IMR-90 (cell line): ENCODE measurements around the gene KRTAP4-5. TPM values are rescaled to one million over a fixed set of nuclear protein-coding genes. Genes with fewer than 3 reads are reported as not detected.
"Not testable (repeated sequence)": the region's sequence is repeated elsewhere in the genome, so short reads cannot be mapped to it uniquely, and the experiment has no call there.

ENCODE experiments used
- ATAC-seq: fragments of 200-7000 bp; cut with Tn5 transposase; 2 replicates; pipeline ENCODE4 v1.9.1; 2020; ENCODE audit warnings: low read depth, mild to moderate bottlenecking, moderate library complexity
- BruUV-seq: library from RNA; stranded (reverse); fragments of 400-500 nt; replicated peaks from 2 replicates; lab custom pipeline; 2021; lab: Mats Ljungman, UMichigan
- CTCF ChIA-PET: fragments of 300-600 bp; formaldehyde crosslinking; extraction: SDS; loops from one replicate; lab custom pipeline; 2021; ENCODE audit warnings: antibody characterized with exemption; lab: Yijun Ruan, JAX
- POLR2A ChIA-PET: fragments of 300-600 bp; sonication (Branson Sonifier 250); formaldehyde crosslinking; loops from one replicate; lab custom pipeline; 2022; ENCODE audit warnings: antibody characterized with exemption; ENCODE audit not compliant: unreplicated experiment; lab: Charles Lee
- DNase-seq: peaks from one replicate; pipeline ENCODE4 v3.0.0; 2013
- H2AFZ ChIP-seq: replicated peaks from 2 replicates; pipeline ENCODE3; 2013; ENCODE audit warnings: low read length, mild to moderate bottlenecking; ENCODE audit not compliant: poor library complexity
- H2AK5ac ChIP-seq: 2 replicates; pipeline ENCODE4 v1.6.1; 2013; ENCODE audit warnings: low read depth, low read length, inconsistent platforms
- H2AK9ac ChIP-seq: replicated peaks from 2 replicates; pipeline ENCODE3; 2013; ENCODE audit warnings: mild to moderate bottlenecking, low read depth, low read length, moderate library complexity; ENCODE audit not compliant: poor library complexity
- H2BK120ac ChIP-seq: 2 replicates; pipeline ENCODE4 v1.6.1; 2013; ENCODE audit warnings: low read depth, low read length, inconsistent platforms
- H2BK15ac ChIP-seq: 3 replicates; pipeline ENCODE4 v1.6.1; 2013; ENCODE audit warnings: low read depth, low read length, inconsistent platforms
- H2BK20ac ChIP-seq: 2 replicates; pipeline ENCODE4 v1.6.1; 2013; ENCODE audit warnings: low read depth, mild to moderate bottlenecking, inconsistent platforms, low read length, moderate library complexity
- H2BK5ac ChIP-seq: 2 replicates; pipeline ENCODE4 v1.6.1; 2013; ENCODE audit warnings: mild to moderate bottlenecking, low read depth, low read length, inconsistent platforms; ENCODE audit not compliant: poor library complexity, severe bottlenecking
- H3K14ac ChIP-seq: replicated peaks from 2 replicates; pipeline ENCODE4 v1.6.1; 2013; ENCODE audit warnings: low read depth, low read length, inconsistent platforms
- H3K18ac ChIP-seq: 2 replicates; pipeline ENCODE4 v1.6.1; 2013; ENCODE audit warnings: low read depth, low read length, control low read depth
- H3K23ac ChIP-seq: 2 replicates; pipeline ENCODE4 v1.6.1; 2013; ENCODE audit warnings: low read depth, low read length, inconsistent platforms
- H3K27ac ChIP-seq: 2 replicates; pipeline ENCODE4 v1.5.1; 2013; ENCODE audit warnings: mild to moderate bottlenecking, control low read depth, low read length; ENCODE audit not compliant: insufficient read depth
- H3K27me3 ChIP-seq: 2 replicates; pipeline ENCODE4 v1.6.1; 2013; ENCODE audit warnings: low read length; ENCODE audit not compliant: control insufficient read depth, insufficient read depth
- H3K36me3 ChIP-seq: 2 replicates; pipeline ENCODE4 v1.6.1; 2013; ENCODE audit warnings: low read length, mixed read lengths; ENCODE audit not compliant: control insufficient read depth, insufficient read depth
- H3K4ac ChIP-seq: 2 replicates; pipeline ENCODE4 v1.6.1; 2013; ENCODE audit warnings: low read depth, low read length, inconsistent platforms
- H3K4me1 ChIP-seq: 2 replicates; pipeline ENCODE4 v1.6.1; 2013; ENCODE audit warnings: low read length, mixed read lengths; ENCODE audit not compliant: control insufficient read depth, insufficient read depth
- H3K4me2 ChIP-seq: 2 replicates; pipeline ENCODE4 v1.6.1; 2013; ENCODE audit warnings: low read depth, mild to moderate bottlenecking, control low read depth, low read length, moderate library complexity
- H3K4me3 ChIP-seq: 2 replicates; pipeline ENCODE4 v1.5.1; 2013; ENCODE audit warnings: low read depth, mild to moderate bottlenecking, control low read depth, low read length, moderate library complexity; ENCODE audit not compliant: insufficient read depth
- H3K56ac ChIP-seq: 2 replicates; pipeline ENCODE4 v1.6.1; 2013; ENCODE audit warnings: low read length, inconsistent platforms; ENCODE audit not compliant: insufficient read depth; ENCODE audit errors: extremely low read depth
- H3K79me1 ChIP-seq, 2 experiments: 2 replicates each; pipeline ENCODE4 v1.6.1; 2013; ENCODE audit warnings: low read length in 2 of 2, inconsistent platforms in 1 of 2, low read depth in 1 of 2
- H3K9ac ChIP-seq: 2 replicates; pipeline ENCODE4 v1.6.1; 2013; ENCODE audit warnings: low read depth, low read length, control low read depth
- H3K9me1 ChIP-seq: 2 replicates; pipeline ENCODE4 v1.6.1; 2013; ENCODE audit warnings: low read length, inconsistent platforms; ENCODE audit not compliant: insufficient read depth
- H3K9me3 ChIP-seq: 2 replicates; pipeline ENCODE4 v1.6.1; 2013; ENCODE audit warnings: low read length; ENCODE audit not compliant: control insufficient read depth, insufficient read depth
- H4K20me1 ChIP-seq: 2 replicates; pipeline ENCODE4 v1.6.1; 2013; ENCODE audit warnings: low read length, inconsistent platforms; ENCODE audit not compliant: insufficient read depth
- H4K5ac ChIP-seq: 2 replicates; pipeline ENCODE4 v1.6.1; 2013; ENCODE audit warnings: mild to moderate bottlenecking, low read depth, low read length, control low read depth
- H4K8ac ChIP-seq, 2 experiments: 2 replicates each; pipeline ENCODE4 v1.6.1; 2013; ENCODE audit warnings: low read depth in 2 of 2, low read length in 2 of 2, control low read depth in 1 of 2, inconsistent platforms in 1 of 2
- H4K91ac ChIP-seq: 2 replicates; pipeline ENCODE4 v1.6.1; 2013; ENCODE audit warnings: low read depth, low read length, inconsistent platforms; ENCODE audit not compliant: insufficient read depth
- BHLHE40 ChIP-seq: fragments of 150-350 bp; IDR thresholded peaks from 2 replicates; pipeline ENCODE4 v1.6.1; 2016; ENCODE audit warnings: mild to moderate bottlenecking, low read depth, low read length
- CEBPB ChIP-seq: IDR thresholded peaks from 2 replicates; pipeline ENCODE4 v1.6.1; 2012; ENCODE audit warnings: low read depth, low read length, improper control_type of control experiment
- FOS ChIP-seq: fragments of 150-350 bp; IDR thresholded peaks from 2 replicates; pipeline ENCODE4 v1.6.1; 2016; ENCODE audit warnings: low read depth, low read length
- POLR2A ChIP-seq: IDR thresholded peaks from 2 replicates; pipeline ENCODE4 v1.6.1; 2012; ENCODE audit warnings: mild to moderate bottlenecking, low read depth, low read length
- RCOR1 ChIP-seq: IDR thresholded peaks from 2 replicates; pipeline ENCODE4 v1.6.1; 2012; ENCODE audit warnings: mild to moderate bottlenecking, low read length, improper control_type of control experiment; ENCODE audit not compliant: insufficient replicate concordance
- SMC3 ChIP-seq: fragments of 150-350 bp; IDR thresholded peaks from 2 replicates; pipeline ENCODE4 v1.6.1; 2016; ENCODE audit warnings: low read depth, mild to moderate bottlenecking, antibody characterized with exemption, low read length, moderate library complexity
- USF2 ChIP-seq: fragments of 150-350 bp; IDR thresholded peaks from 2 replicates; pipeline ENCODE4 v1.6.1; 2017; ENCODE audit warnings: mild to moderate bottlenecking, antibody characterized with exemption, low read length, low read depth
- WGBS, 2 experiments: methylation state at CpG; one replicate each; pipeline versions ENCODE4 v1.1.5 to v1.1.7; 2013; ENCODE audit warnings: missing lambda C conversion rate in 2 of 2; ENCODE audit not compliant: insufficient read length in 1 of 2; ENCODE audit errors: extremely low coverage in 2 of 2; 5-methylcytosine and 5-hydroxymethylcytosine counted together
- dilution Hi-C: fragments of 300-500 bp; cut with HindIII; formaldehyde crosslinking; loops from one replicate; pipeline ENCODE4 v1.14.3; 2018; ENCODE audit warnings: low sequenced_read_pairs; ENCODE audit not compliant: unreplicated experiment
- in situ Hi-C: fragments of 300-500 bp; cut with MboI; formaldehyde crosslinking; loops from 3 replicates; pipeline ENCODE4 v1.14.3; 2019; ENCODE audit warnings: low sequenced_read_pairs, inconsistent platforms, mixed read lengths
- intact Hi-C: fragments of 100-400 bp; cut with micrococcal nuclease; formaldehyde crosslinking; loops from 2 replicates; pipeline ENCODE4 v1.10.0; 2022
- polyA plus RNA-seq, 3 experiments: library from polyadenylated mRNA; depleted of rRNA; stranded (reverse); fragments of >200 nt; gene quantifications; 2 replicates each; pipeline ENCODE4 v1.2.3, GENCODE V29; 2012; ENCODE audit warnings: low replicate concordance in 1 of 3
- total RNA-seq: library from RNA; depleted of rRNA; stranded (reverse); fragments of >200 nt; gene quantifications from 2 replicates; pipeline ENCODE4 v1.2.3, GENCODE V29; 2012

Gene KRTAP4-5
- total and polyA plus RNA-seq, 2 of the 4 experiments (the other 2 are of a cell fraction), result not detected

DNA sequence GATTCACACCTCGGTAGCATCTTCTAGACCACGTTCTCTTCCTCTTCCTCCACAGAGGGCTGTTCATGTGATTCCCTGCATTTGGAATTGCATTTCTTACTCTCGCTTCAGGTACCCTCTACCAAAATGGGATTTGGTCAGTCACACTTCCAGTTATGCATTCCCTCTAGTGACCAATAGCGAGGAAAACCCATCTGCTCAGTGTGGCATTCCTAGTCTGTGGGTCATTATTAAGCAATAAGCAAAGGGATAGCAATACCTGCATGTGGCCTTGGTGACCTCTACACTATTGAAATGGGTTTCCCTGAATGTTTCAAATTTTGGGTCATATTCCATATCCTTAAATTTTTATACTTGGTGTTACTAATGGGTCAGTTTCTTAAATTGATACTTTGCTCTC, 401 bp upstream of the KRTAP4-5 start:
- H3K56ac ChIP-seq, result no peak overlapping the region
- H3K27ac ChIP-seq, result no peak overlapping the region
- H3K9me3 ChIP-seq, result no peaks in the 10 kb centered on the region
- CTCF ChIA-PET, result no interaction called here
- no peak overlapping the region for H2BK5ac ChIP-seq
- no peak overlapping the region for H2AK5ac ChIP-seq
- POLR2A ChIA-PET, result no interaction called here
- no peaks in the 10 kb centered on the region; the same call in 1 of the 2 replicates for H3K27me3 ChIP-seq
- H3K14ac ChIP-seq, result no peak overlapping the region
- H2BK15ac ChIP-seq, result no peak overlapping the region
- H3K79me1 ChIP-seq, result no peaks in the 10 kb centered on the region
- no peaks in the 10 kb centered on the region for H3K4me1 ChIP-seq
- H2BK120ac ChIP-seq, result no peak overlapping the region
- H3K9me1 ChIP-seq, result no peaks in the 10 kb centered on the region
- no peak overlapping the region for H3K18ac ChIP-seq
- ATAC-seq (no peak), DNase-seq (no peak)
- WGBS, 2 experiments, result no CpG with 5 or more reads among the region's 4 CpGs
- TF ChIP-seq USF2 (no peak), CEBPB (no peak), SMC3 (no peak), RCOR1 (no peak), FOS (no peak), POLR2A (no peak), BHLHE40 (no peak)
- H3K9ac ChIP-seq, result no peak overlapping the region
- H2BK20ac ChIP-seq, result no peak overlapping the region
- H2AK9ac ChIP-seq, result no peak overlapping the region
- H4K20me1 ChIP-seq, result no peaks in the 10 kb centered on the region
- BruUV-seq, result no TSS peak
- no peaks in the 10 kb centered on the region for H3K36me3 ChIP-seq
- no peak overlapping the region for H4K91ac ChIP-seq
- H3K4ac ChIP-seq, result no peak overlapping the region
- in situ Hi-C loops (no loop called here), intact Hi-C loops (no loop called here), dilution Hi-C loops (no loop called here)
- no peak overlapping the region for H4K5ac ChIP-seq
- H3K4me3 ChIP-seq, result no peak overlapping the region
- H3K23ac ChIP-seq, result no peak overlapping the region
- no peak overlapping the region for H4K8ac ChIP-seq
- H2AFZ ChIP-seq, result no peak overlapping the region
- H3K4me2 ChIP-seq, result no peak overlapping the region

- H2BK20ac ChIP-seq, H3K9me3 ChIP-seq, H3K18ac ChIP-seq, in situ Hi-C loops, H3K27me3 ChIP-seq, H3K27ac ChIP-seq, H3K79me1 ChIP-seq, H3K23ac ChIP-seq, H4K20me1 ChIP-seq, POLR2A ChIA-PET, H2BK15ac ChIP-seq, H4K91ac ChIP-seq, H4K5ac ChIP-seq, DNase-seq, H3K4me2 ChIP-seq, H3K14ac ChIP-seq, H3K9ac ChIP-seq, ATAC-seq, H3K9me1 ChIP-seq, H2BK120ac ChIP-seq, H4K8ac ChIP-seq, H3K36me3 ChIP-seq, H3K56ac ChIP-seq, H3K4ac ChIP-seq, intact Hi-C loops, H2BK5ac ChIP-seq, dilution Hi-C loops, H3K4me1 ChIP-seq, BruUV-seq, H3K4me3 ChIP-seq, H2AK5ac ChIP-seq, H2AK9ac ChIP-seq, H2AFZ ChIP-seq: not testable (repeated sequence)
- CTCF ChIA-PET, result interaction anchor here (0.6 kb wide), 1 partner anchor 52 kb away, joined by 4 read pairs; no protein-coding TSS in a partner anchor
- 87% methylated on average over 3 of the region's 10 CpGs; no CpG with 5 or more reads in 1 of the 2 experiments for WGBS, 2 experiments
These were observed 514 bp downstream of the KRTAP4-5 start for GRCh38 chr17:41148971-41149651.
